ENCODE measurements around the gene ATG2B.

GRCh38 chr14:96279564-96279963 lies 83.6 kb downstream of the ATG2B start:
- TF ChIP-seq RAD21 (IDR thresholded peaks at IDR 0.05; ENCODE audit: insufficient read depth, low read depth, low read length): no peak
- TF ChIP-seq ZBTB33 (IDR thresholded peaks at IDR 0.05): no peak
- TF ChIP-seq ATF3 (IDR thresholded peaks at IDR 0.05; ENCODE audit: borderline replicate concordance, extremely low read depth, low read depth, low read length): no peak
- no peak for TF ChIP-seq CTCF (IDR thresholded peaks at IDR 0.05 in 2 of 3, conservative IDR thresholded peaks at IDR 0.05 in 1 of 3; ENCODE audit: control insufficient read depth in 2 of 3, extremely low read depth in 1 of 3, insufficient read depth in 1 of 3, low read depth in 3 of 3, low read length in 3 of 3)
- TF ChIP-seq CEBPB (IDR thresholded peaks at IDR 0.05; ENCODE audit: borderline replicate concordance in 1 of 2, low read depth in 2 of 2, low read length in 2 of 2): no peak
- no peak for TF ChIP-seq REST (IDR thresholded peaks at IDR 0.05; ENCODE audit: low read depth, low read length)
- no peak for TF ChIP-seq PBX3 (IDR thresholded peaks at IDR 0.05; ENCODE audit: insufficient replicate concordance, low read depth, low read length)
